Measurements from ENCODE around the gene HDAC5. TPM values are rescaled to one million over a fixed set of nuclear protein-coding genes. Genes with fewer than 3 reads are reported as not detected.

The HDAC5 gene
- total RNA-seq, 3 donors from 2014 or later (not counting 1 experiment from before 2014, with no cell fraction given): 79.2 to 100 (median 91.9) TPM

DNA sequence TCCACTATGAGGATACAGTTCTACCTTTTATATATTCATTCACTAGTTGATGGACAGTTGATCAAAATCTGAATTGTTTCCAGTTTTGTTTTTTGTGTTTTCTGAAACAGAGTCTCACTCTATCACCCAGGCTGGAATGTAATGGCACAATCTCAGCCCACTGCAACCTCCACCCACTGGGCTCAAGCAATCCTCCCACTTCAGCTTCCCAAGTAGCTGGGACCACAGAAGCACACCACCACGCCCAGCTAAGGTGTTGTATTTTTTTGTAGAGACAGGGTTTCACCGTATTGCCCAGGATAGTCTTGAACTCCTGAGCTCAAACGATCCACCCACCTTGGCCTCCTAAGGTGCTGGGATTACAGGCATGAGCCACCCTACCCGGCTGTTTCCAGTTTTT, 78.0 kb downstream of the HDAC5 start:
- 94% methylated on average over 4 of the region's 4 CpGs for WGBS (ENCODE audit: insufficient coverage)
- no peaks in the 10 kb centered on the region for H3K27me3 Mint-ChIP-seq (ENCODE audit: low read depth in 2 of 2)
- DNase-seq (no peak), ATAC-seq (no peak)
- no peaks in the 10 kb centered on the region for H3K4me1 ChIP-seq (ENCODE audit: control insufficient read depth, insufficient read depth, low read length)
- TF ChIP-seq, protein P1, sequence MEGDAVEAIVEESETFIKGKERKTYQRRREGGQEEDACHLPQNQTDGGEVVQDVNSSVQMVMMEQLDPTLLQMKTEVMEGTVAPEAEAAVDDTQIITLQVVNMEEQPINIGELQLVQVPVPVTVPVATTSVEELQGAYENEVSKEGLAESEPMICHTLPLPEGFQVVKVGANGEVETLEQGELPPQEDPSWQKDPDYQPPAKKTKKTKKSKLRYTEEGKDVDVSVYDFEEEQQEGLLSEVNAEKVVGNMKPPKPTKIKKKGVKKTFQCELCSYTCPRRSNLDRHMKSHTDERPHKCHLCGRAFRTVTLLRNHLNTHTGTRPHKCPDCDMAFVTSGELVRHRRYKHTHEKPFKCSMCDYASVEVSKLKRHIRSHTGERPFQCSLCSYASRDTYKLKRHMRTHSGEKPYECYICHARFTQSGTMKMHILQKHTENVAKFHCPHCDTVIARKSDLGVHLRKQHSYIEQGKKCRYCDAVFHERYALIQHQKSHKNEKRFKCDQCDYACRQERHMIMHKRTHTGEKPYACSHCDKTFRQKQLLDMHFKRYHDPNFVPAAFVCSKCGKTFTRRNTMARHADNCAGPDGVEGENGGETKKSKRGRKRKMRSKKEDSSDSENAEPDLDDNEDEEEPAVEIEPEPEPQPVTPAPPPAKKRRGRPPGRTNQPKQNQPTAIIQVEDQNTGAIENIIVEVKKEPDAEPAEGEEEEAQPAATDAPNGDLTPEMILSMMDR (IDR thresholded peaks at IDR 0.05): no peak
- H3K36me3 Mint-ChIP-seq: no peaks in the 10 kb centered on the region
- H3K4me3 ChIP-seq (ENCODE audit: low read length): no peak overlapping the region
- intact Hi-C loops (cut with micrococcal nuclease): no loop called here
- no peaks in the 10 kb centered on the region for H3K9me3 Mint-ChIP-seq
- peaks cover 8 to 18% of the 10 kb centered on the region in 2 donors for H3K4me1 Mint-ChIP-seq
- H3K27me3 ChIP-seq (ENCODE audit: control insufficient read depth, insufficient read depth, low read length): no peaks in the 10 kb centered on the region
- H3K9me3 ChIP-seq (ENCODE audit: control insufficient read depth, insufficient read depth, low read length): no peaks in the 10 kb centered on the region
- no peak overlapping the region for H3K27ac Mint-ChIP-seq
- H3K4me3 Mint-ChIP-seq: no peak overlapping the region
- no peak overlapping the region for H3K27ac ChIP-seq (ENCODE audit: low read length)
- H3K36me3 ChIP-seq (ENCODE audit: control insufficient read depth, insufficient read depth, low read length): peaks cover 17% of the 10 kb centered on the region

DNA sequence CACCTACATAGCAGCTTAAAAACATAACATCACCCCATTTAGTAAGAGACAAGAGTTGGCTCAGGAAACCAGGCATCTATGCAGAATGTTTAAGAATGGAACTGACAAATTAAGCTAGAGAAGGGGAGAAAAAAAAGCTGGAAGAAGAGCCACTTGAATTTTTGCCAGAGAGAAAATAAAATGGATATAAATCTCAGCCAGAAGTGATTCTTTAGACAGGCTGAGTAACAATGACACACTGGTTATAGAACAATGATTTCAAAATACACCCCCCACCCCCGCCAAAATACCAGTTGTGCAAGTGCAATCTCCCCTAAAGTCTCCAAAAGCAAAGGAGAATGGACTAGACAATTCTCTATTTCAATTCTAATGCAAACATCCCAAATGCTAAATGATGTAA, 79.4 kb downstream of the HDAC5 start:
- no peak for ATAC-seq
- peaks cover 13% of the 10 kb centered on the region for H3K36me3 ChIP-seq (ENCODE audit: control insufficient read depth, insufficient read depth, low read length)

DNA sequence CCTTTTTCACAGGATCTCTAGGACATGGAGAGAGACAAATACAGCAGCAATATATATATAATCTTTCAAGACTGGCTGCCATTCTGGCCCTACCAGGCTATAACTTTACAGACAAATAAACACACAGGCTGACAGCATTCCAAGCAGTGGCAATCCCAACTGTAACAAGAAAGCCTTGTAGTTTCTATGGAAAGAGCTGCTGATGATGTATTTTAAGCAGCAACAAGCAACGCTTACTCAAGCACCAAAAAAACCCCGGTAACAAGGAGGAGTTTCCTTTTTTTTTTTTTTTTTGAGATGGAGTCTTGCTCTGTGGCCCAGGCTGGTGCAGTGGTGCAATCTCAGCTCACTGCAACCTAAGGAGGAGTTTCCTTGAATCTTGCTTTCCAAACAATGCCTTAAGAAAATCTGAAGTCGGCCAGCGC, 80.2 kb downstream of the HDAC5 start:
- no peaks in the 10 kb centered on the region for H3K36me3 Mint-ChIP-seq
- Histone ChIP-seq H3K9me3 (ENCODE audit: control insufficient read depth, insufficient read depth, low read length) (no peaks in the 10 kb centered on the region), H3K27ac (ENCODE audit: low read length) (no peak overlapping the region), H3K4me1 (ENCODE audit: control insufficient read depth, insufficient read depth, low read length) (no peaks in the 10 kb centered on the region), H3K4me3 (ENCODE audit: low read length) (no peak overlapping the region), H3K36me3 (ENCODE audit: control insufficient read depth, insufficient read depth, low read length) (peaks cover 19% of the 10 kb centered on the region), H3K27me3 (ENCODE audit: control insufficient read depth, insufficient read depth, low read length) (no peaks in the 10 kb centered on the region)
- no peak for DNase-seq
- intact Hi-C loops (cut with micrococcal nuclease): loop anchor here (5.0 kb wide), 1 partner anchor 36 kb away; no protein-coding TSS in a partner anchor
- no peaks in the 10 kb centered on the region for H3K9me3 Mint-ChIP-seq
- TF ChIP-seq, protein P1 (IDR thresholded peaks at IDR 0.05): no peak
- no peak overlapping the region for H3K4me3 Mint-ChIP-seq
- no peak for ATAC-seq
- H3K4me1 Mint-ChIP-seq: peaks cover 8 to 27% of the 10 kb centered on the region in 2 donors
- WGBS (ENCODE audit: insufficient coverage): 91% methylated on average over 3 of the region's 4 CpGs
- H3K27ac Mint-ChIP-seq: peak overlapping the region in 1 of 2 donors; percentile 44
- H3K27me3 Mint-ChIP-seq (ENCODE audit: low read depth in 2 of 2): no peaks in the 10 kb centered on the region

More for the DNA sequence above, 79.4 kb downstream of the HDAC5 start:
- TF ChIP-seq, protein P1 (IDR thresholded peaks at IDR 0.05): no peak
- no peaks in the 10 kb centered on the region for H3K4me1 ChIP-seq (ENCODE audit: control insufficient read depth, insufficient read depth, low read length)
- Mint-ChIP-seq H3K27me3 (ENCODE audit: low read depth in 2 of 2) (no peaks in the 10 kb centered on the region), H3K4me1 (peaks cover 8 to 27% of the 10 kb centered on the region in 2 donors), H3K36me3 (no peaks in the 10 kb centered on the region), H3K4me3 (no peak overlapping the region), H3K9me3 (no peaks in the 10 kb centered on the region), H3K27ac (no peak overlapping the region)
- 100% methylated on average over 1 of the region's 1 CpG for WGBS (ENCODE audit: insufficient coverage)
- no peaks in the 10 kb centered on the region for H3K9me3 ChIP-seq (ENCODE audit: control insufficient read depth, insufficient read depth, low read length)
- H3K27ac ChIP-seq (ENCODE audit: low read length): no peak overlapping the region
- DNase-seq: no peak
- H3K4me3 ChIP-seq (ENCODE audit: low read length): no peak overlapping the region
- no peaks in the 10 kb centered on the region for H3K27me3 ChIP-seq (ENCODE audit: control insufficient read depth, insufficient read depth, low read length)
- intact Hi-C loops (cut with micrococcal nuclease): loop anchor here (5.0 kb wide), 1 partner anchor 37 kb away; no protein-coding TSS in a partner anchor

Data from natural killer cell (primary cell).